HG03064 (cell line): ENCODE measurements around the gene ZDHHC22.
"Not testable (repeated sequence)": the region's sequence is repeated elsewhere in the genome, so short reads cannot be mapped to it uniquely, and the experiment has no call there.

Experiments used
- ATAC-seq: cut with Tn5 transposase; IDR thresholded peaks from one replicate; pipeline ENCODE4 v1.9.1; 2021; ENCODE audit warnings: low read depth; ENCODE audit not compliant: unreplicated experiment

ZDHHC22 gene

GRCh38 chr14:77141214-77142004 lies at the start of gene ZDHHC22:
Gene ZDHHC22, minus strand, starts transcription at chr14:77141791. Its CDS starts 2,053 bp downstream, at chr14:77139738.
- ATAC-seq: no peak

GRCh38 chr14:77190977-77191376 lies 49.4 kb upstream of the ZDHHC22 start:
- ATAC-seq: no peak

GRCh38 chr14:77189479-77189878 lies 47.9 kb upstream of the ZDHHC22 start:
- no peak for ATAC-seq

- ATAC-seq: no peak
Observed at GRCh38 chr14:77187649-77188012, 46.0 kb upstream of the ZDHHC22 start.

GRCh38 chr14:77186911-77187648 lies 45.5 kb upstream of the ZDHHC22 start:
- ATAC-seq: no peak

GRCh38 chr14:77185093-77185465 lies 43.5 kb upstream of the ZDHHC22 start:
- ATAC-seq: no peak

GRCh38 chr14:77184396-77185092 lies 43.0 kb upstream of the ZDHHC22 start:
- ATAC-seq: no peak

- ATAC-seq: no peak
Observed at GRCh38 chr14:77183896-77184295, 42.3 kb upstream of the ZDHHC22 start.

- ATAC-seq: no peak
Observed at GRCh38 chr14:77181603-77182437, 40.2 kb upstream of the ZDHHC22 start, which contains the start of gene TMEM63C. Gene TMEM63C, plus strand, starts transcription at chr14:77181798. Its CDS starts 37,016 bp downstream, at chr14:77218814.

GRCh38 chr14:77180726-77181602 lies 39.4 kb upstream of the ZDHHC22 start:
- no peak for ATAC-seq

- no peak for ATAC-seq
Observed at GRCh38 chr14:77178656-77179055, 37.1 kb upstream of the ZDHHC22 start.

GRCh38 chr14:77177702-77178101 lies 36.1 kb upstream of the ZDHHC22 start:
- ATAC-seq: no peak

- ATAC-seq: no peak
Observed at GRCh38 chr14:77175843-77176242, 34.3 kb upstream of the ZDHHC22 start.

GRCh38 chr14:77173911-77174617 lies 32.5 kb upstream of the ZDHHC22 start:
- not testable (repeated sequence) for ATAC-seq

GRCh38 chr14:77172916-77173315 lies 31.3 kb upstream of the ZDHHC22 start:
- ATAC-seq: no peak

GRCh38 chr14:77170045-77170444 lies 28.5 kb upstream of the ZDHHC22 start:
- ATAC-seq: no peak

- no peak for ATAC-seq
Observed at GRCh38 chr14:77161011-77161410, 19.4 kb upstream of the ZDHHC22 start.

GRCh38 chr14:77158882-77159255 lies 17.3 kb upstream of the ZDHHC22 start:
- ATAC-seq: no peak
